Sigmoid colon (tissue), 4 donors: Measurements from ENCODE around the gene BLNK.

Experiments
- CTCF ChIP-seq, 4 experiments: fragments of 450-650 bp in 3 of 4; fragments of 200-600 bp in 1 of 4; IDR thresholded peaks; one replicate each; pipeline ENCODE4 v1.5.1; 2016 to 2019; ENCODE audit warnings: antibody characterized with exemption in 4 of 4, mild to moderate bottlenecking in 3 of 4, moderate library complexity in 2 of 4
- POLR2AphosphoS5 ChIP-seq, 4 donors: sonication (generic); formaldehyde crosslinking; IDR thresholded peaks; one replicate each; pipeline ENCODE4 v1.6.1; 2017; ENCODE audit warnings: antibody characterized with exemption in 4 of 4

GRCh38 chr10:96267234-96267705 lies 4.1 kb downstream of the BLNK start:
- TF ChIP-seq CTCF (IDR thresholded peaks at IDR 0.05): no peak
- TF ChIP-seq POLR2AphosphoS5 (IDR thresholded peaks at IDR 0.05): no peak
